Dendritic cell treated with granulocyte-macrophage colony-stimulating factor and Interleukin-4, amounts not matched to agents 40 ng/mL and 50 ng/mL, for 4 days (primary cell): ENCODE measurements around the gene CPA5.

Experiments used
- H3K27ac Mint-ChIP-seq: one replicate; pipeline ENCODE4 v1.8.0; 2022; ENCODE audit warnings: mild to moderate bottlenecking, mixed read lengths
- H3K27me3 Mint-ChIP-seq: one replicate; pipeline ENCODE4 v1.8.0; 2022; ENCODE audit warnings: mild to moderate bottlenecking, mixed read lengths
- H3K36me3 Mint-ChIP-seq: one replicate; pipeline ENCODE4 v1.8.0; 2022; ENCODE audit warnings: low read depth, mixed read lengths
- H3K4me1 Mint-ChIP-seq: one replicate; pipeline ENCODE4 v1.8.0; 2022; ENCODE audit warnings: low read depth, mixed read lengths
- H3K4me3 Mint-ChIP-seq: one replicate; pipeline ENCODE4 v1.8.0; 2022; ENCODE audit warnings: mild to moderate bottlenecking, moderate library complexity, mixed read lengths
- H3K9me3 Mint-ChIP-seq: one replicate; pipeline ENCODE4 v1.8.0; 2022; ENCODE audit warnings: mixed read lengths
- intact Hi-C: fragments of 100-400 bp; cut with micrococcal nuclease; formaldehyde crosslinking; loops from one replicate; pipeline ENCODE4 v1.15.0; 2022

CPA5 gene

DNA sequence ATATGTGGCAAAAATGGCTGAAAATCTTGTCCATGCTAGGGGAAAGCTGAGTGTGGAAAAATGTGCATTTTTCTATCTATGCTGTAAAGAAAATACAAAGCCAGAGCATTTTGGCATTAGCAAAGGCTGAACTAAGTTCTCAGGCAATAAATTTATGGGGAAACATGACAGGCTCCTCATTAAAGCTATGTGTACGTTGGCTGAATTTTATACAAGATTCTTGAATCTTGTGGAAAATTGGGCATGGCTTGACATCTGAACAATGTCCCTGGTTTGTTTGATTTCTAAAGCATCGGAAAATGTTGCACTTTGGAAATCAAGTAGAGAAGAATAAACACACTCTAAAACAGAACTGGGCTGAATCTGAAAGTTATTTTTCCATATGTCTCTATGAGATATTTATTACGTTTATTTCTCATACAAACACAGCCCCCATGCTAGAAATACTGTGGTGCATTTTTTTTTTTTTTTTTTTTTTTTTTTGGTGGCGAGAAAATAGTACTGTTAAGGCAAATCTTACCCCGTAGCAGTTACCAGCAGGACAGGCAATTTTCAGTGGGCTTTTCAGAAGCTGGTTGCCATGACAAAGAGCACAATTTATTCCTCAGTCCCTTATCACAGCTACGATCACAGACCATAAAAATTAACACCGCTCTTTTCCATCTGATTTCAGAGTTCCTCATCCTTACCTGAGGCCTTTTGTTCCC is 52.6 kb downstream of the CPA5 start:
- Mint-ChIP-seq H3K36me3 (peaks cover 4% of the 10 kb centered on the region), H3K4me3 (no peak overlapping the region), H3K27me3 (peaks cover 4% of the 10 kb centered on the region), H3K9me3 (no peaks in the 10 kb centered on the region), H3K4me1 (peaks cover 32% of the 10 kb centered on the region), H3K27ac (no peak overlapping the region)
- intact Hi-C loops, result no loop called here

DNA sequence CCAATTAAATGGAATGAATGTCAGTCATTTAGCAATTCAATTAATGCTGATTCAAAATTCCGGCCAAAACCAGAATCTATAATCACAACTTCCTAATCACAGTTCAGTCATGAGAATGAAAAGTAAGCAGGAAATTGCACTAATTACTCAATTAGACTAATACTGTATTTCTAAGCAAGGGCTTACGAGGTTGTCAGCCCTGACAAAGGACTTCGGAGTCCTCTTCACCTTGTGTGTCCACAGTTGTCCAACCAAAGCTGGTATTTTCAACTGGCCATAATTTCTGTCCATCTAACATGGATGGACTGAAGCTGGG is 53.1 kb downstream of the CPA5 start:
- Mint-ChIP-seq H3K9me3 (no peaks in the 10 kb centered on the region), H3K36me3 (peaks cover 6% of the 10 kb centered on the region), H3K27ac (no peak overlapping the region), H3K4me1 (peaks cover 33% of the 10 kb centered on the region), H3K27me3 (peaks cover 1% of the 10 kb centered on the region), H3K4me3 (no peak overlapping the region)
- intact Hi-C loops, result no loop called here

DNA sequence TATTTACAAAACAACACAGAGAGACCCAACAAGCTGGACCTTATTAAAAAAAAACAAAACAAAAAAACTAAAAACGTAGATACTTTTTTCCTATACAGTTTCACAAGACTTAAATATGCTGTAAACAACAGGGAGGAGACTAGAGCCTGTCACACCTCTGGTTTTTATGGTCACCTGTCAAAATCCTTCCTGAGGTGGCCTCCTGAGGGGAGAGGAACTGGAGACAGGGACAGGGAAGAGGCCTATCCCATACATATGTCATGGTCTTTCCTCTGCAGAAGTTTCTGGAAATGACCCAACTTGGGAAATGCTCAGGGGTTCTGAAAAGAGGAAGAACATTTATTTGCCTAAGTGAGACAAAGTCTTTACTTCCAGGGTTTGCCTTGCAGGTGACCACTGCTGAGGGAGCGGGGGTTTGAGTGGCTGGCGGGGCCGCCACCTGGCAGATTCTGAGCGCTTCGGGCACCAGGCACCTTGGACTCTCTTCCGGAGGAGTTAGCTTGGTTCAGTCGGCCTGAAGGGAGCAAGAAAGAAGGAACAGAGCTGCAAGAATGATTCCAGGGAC is 54.0 kb downstream of the CPA5 start:
- Mint-ChIP-seq H3K27ac (no peak overlapping the region), H3K36me3 (peaks cover 6% of the 10 kb centered on the region), H3K4me3 (no peak overlapping the region), H3K9me3 (no peaks in the 10 kb centered on the region), H3K27me3 (no peaks in the 10 kb centered on the region), H3K4me1 (peaks cover 32% of the 10 kb centered on the region)
- intact Hi-C loops, result no loop called here

GRCh38 chr7:130400120-130400572 is 55.5 kb downstream of the CPA5 start:
- Mint-ChIP-seq H3K27ac (no peak overlapping the region), H3K27me3 (no peaks in the 10 kb centered on the region), H3K4me3 (no peak overlapping the region), H3K36me3 (peaks cover 6% of the 10 kb centered on the region), H3K9me3 (no peaks in the 10 kb centered on the region), H3K4me1 (peaks cover 21% of the 10 kb centered on the region)
- intact Hi-C loops, result no loop called here

- no peaks in the 10 kb centered on the region for H3K9me3 Mint-ChIP-seq
- H3K36me3 Mint-ChIP-seq, result peaks cover 6% of the 10 kb centered on the region
- H3K27me3 Mint-ChIP-seq, result no peaks in the 10 kb centered on the region
- peaks cover 21% of the 10 kb centered on the region for H3K4me1 Mint-ChIP-seq
- intact Hi-C loops, result no loop called here
- H3K27ac Mint-ChIP-seq, result no peak overlapping the region
- H3K4me3 Mint-ChIP-seq, result no peak overlapping the region
Observed at GRCh38 chr7:130401101-130401500, 56.5 kb downstream of the CPA5 start.

DNA sequence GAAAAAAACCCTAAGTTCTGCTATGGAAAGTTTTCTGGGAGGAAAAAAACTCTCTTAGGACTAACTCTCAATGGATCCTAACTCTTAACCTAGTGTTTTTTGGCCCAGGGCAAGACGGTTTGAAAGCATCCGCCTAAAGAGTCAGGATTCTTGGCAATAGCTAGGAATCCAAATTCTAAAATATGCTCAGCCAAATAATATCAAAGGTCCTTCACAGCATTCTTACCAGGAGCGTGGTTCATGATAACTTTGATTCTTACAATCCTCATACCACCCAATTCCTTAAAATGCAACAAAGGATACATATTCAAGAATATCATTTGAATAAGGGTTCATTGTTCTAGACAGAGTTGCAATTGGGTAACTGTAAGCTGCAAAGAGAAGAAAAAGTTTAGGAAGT is 57.0 kb downstream of the CPA5 start:
- no peaks in the 10 kb centered on the region for H3K27me3 Mint-ChIP-seq
- intact Hi-C loops, result no loop called here
- H3K36me3 Mint-ChIP-seq, result peaks cover 6% of the 10 kb centered on the region
- no peaks in the 10 kb centered on the region for H3K9me3 Mint-ChIP-seq
- H3K27ac Mint-ChIP-seq, result no peak overlapping the region
- no peak overlapping the region for H3K4me3 Mint-ChIP-seq
- H3K4me1 Mint-ChIP-seq, result peaks cover 21% of the 10 kb centered on the region

GRCh38 chr7:130405003-130405402 is 60.4 kb downstream of the CPA5 start:
- Mint-ChIP-seq H3K9me3 (no peaks in the 10 kb centered on the region), H3K4me3 (no peak overlapping the region), H3K27me3 (no peaks in the 10 kb centered on the region), H3K36me3 (peaks cover 6% of the 10 kb centered on the region), H3K27ac (no peak overlapping the region), H3K4me1 (peaks cover 6% of the 10 kb centered on the region)
- intact Hi-C loops, result no loop called here

DNA sequence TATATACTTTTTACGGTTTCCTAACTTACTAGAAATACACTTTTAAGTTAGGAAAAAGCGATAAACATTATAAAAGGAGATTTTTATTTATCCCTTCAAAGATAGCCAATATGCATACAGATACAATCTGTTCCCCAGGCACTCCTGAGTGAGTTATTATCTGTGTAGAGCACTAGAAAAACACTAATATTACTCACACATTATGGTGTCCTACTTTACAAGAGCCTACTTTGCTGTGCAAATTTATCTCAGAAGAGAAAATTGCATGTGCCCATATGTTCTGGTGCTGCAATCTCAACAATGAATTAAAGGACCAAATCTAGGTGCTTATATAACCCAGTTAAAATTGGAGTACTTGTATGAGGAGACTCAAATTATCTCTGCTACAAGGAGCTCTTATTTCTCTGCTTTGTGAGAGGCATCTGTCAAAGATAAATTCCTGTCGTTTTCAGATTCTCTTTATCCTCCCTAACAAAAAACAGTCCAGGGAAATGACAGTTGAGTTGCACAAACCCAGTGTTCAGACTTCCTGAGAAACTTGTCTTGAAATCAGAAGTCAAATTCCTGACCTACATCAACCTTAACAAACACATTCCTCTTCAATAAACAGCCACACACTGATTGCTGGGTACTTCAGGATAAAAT is 64.6 kb downstream of the CPA5 start:
- H3K4me3 Mint-ChIP-seq, result no peak overlapping the region
- no peaks in the 10 kb centered on the region for H3K27me3 Mint-ChIP-seq
- no peaks in the 10 kb centered on the region for H3K9me3 Mint-ChIP-seq
- H3K27ac Mint-ChIP-seq, result no peak overlapping the region
- peaks cover 6% of the 10 kb centered on the region for H3K36me3 Mint-ChIP-seq
- no peaks in the 10 kb centered on the region for H3K4me1 Mint-ChIP-seq
- intact Hi-C loops, result no loop called here

DNA sequence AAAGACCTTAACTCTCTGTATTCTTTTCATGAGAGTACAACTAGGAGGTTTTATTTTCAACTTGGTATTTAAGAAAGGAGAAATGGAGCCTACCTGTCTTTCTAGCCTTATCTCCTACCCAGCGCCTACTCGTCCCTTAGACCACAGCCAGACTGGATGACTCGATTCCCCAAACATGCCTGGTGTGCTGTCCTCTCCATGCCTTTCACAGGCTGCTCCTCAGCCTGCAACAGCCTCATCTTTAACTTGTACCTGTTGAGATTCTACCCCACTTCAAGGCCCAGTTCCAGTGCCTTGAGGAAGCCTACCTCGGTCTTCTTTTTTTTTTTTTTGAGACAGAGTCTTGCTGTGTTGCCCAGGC is 65.1 kb downstream of the CPA5 start:
- Mint-ChIP-seq H3K9me3 (no peaks in the 10 kb centered on the region), H3K36me3 (peaks cover 6% of the 10 kb centered on the region), H3K4me1 (peaks cover under 1% of the 10 kb centered on the region), H3K27ac (no peak overlapping the region), H3K4me3 (no peak overlapping the region), H3K27me3 (no peaks in the 10 kb centered on the region)
- intact Hi-C loops, result no loop called here

DNA sequence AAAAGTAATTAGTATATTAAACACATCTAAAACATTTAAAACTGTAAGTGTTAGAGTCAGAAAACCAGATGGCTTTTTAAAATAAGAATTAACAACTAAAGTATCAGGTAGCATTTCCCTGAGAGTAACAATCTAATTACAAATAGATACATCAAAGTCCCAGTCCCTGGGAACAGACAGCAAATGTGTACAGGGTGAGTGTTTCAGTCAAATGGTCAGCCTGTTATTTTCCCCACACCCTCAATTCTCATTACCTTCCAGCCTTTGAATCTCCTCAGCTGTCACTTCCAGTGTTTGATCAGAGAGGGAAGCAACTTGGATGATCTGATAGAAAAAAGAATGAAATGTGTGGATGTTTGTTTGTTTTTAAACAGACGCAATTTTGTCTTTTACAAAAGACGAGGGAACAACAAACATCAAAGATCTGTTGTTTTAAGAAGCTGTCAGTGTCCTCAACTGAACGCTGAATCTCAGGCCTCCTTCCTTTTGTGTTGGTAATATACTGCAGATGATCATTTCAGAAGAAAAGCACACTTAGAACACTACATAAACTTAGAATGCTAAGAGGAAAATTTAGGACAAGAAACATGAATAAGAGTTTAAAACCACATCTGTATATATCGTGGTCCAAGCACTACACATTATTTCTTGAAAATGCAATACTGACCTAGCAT is 66.4 kb downstream of the CPA5 start:
- intact Hi-C loops, result no loop called here
- Mint-ChIP-seq H3K27ac (no peak overlapping the region), H3K36me3 (peaks cover 6% of the 10 kb centered on the region), H3K9me3 (no peaks in the 10 kb centered on the region), H3K4me3 (no peak overlapping the region), H3K4me1 (peaks cover 8% of the 10 kb centered on the region), H3K27me3 (no peaks in the 10 kb centered on the region)

DNA sequence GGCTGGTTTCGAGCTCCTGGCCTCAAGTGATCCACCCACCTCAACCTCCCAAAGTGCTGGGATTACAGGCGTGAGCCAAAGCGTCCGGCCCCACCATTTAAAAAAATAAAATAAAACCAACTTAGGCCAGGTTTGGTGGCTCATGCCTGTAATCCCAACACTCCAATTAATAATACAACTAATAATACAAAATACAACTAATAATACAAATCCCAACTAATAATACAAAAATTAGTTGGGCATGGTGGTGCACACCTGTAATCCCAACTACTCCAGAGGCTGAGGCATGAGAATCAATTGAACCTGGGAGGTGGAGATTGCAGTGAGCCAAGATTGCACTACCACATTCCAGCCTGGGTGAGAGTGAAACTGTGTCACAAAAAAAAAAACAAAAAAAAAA is 68.6 kb downstream of the CPA5 start:
- Mint-ChIP-seq H3K27ac (no peak overlapping the region), H3K9me3 (no peaks in the 10 kb centered on the region), H3K4me1 (peaks cover 19% of the 10 kb centered on the region), H3K27me3 (no peaks in the 10 kb centered on the region), H3K36me3 (peaks cover 6% of the 10 kb centered on the region), H3K4me3 (no peak overlapping the region)
- intact Hi-C loops, result no loop called here

- Mint-ChIP-seq H3K27me3 (no peaks in the 10 kb centered on the region), H3K9me3 (no peaks in the 10 kb centered on the region), H3K36me3 (peaks cover 6% of the 10 kb centered on the region), H3K4me1 (peaks cover 19% of the 10 kb centered on the region), H3K27ac (no peak overlapping the region), H3K4me3 (no peak overlapping the region)
- intact Hi-C loops, result no loop called here
Observed at GRCh38 chr7:130415006-130415405, 70.4 kb downstream of the CPA5 start.

- H3K27me3 Mint-ChIP-seq, result no peaks in the 10 kb centered on the region
- H3K36me3 Mint-ChIP-seq, result no peaks in the 10 kb centered on the region
- no peaks in the 10 kb centered on the region for H3K9me3 Mint-ChIP-seq
- H3K27ac Mint-ChIP-seq, result no peak overlapping the region
- intact Hi-C loops, result no loop called here
- H3K4me1 Mint-ChIP-seq, result peaks cover 19% of the 10 kb centered on the region
- H3K4me3 Mint-ChIP-seq, result no peak overlapping the region
Observed at GRCh38 chr7:130417213-130417612, 72.6 kb downstream of the CPA5 start.

- H3K27me3 Mint-ChIP-seq, result no peaks in the 10 kb centered on the region
- no peaks in the 10 kb centered on the region for H3K36me3 Mint-ChIP-seq
- no peak overlapping the region for H3K27ac Mint-ChIP-seq
- H3K9me3 Mint-ChIP-seq, result no peaks in the 10 kb centered on the region
- H3K4me3 Mint-ChIP-seq, result no peak overlapping the region
- H3K4me1 Mint-ChIP-seq, result peaks cover 19% of the 10 kb centered on the region
- intact Hi-C loops, result no loop called here
Observed at GRCh38 chr7:130418306-130418705, 73.7 kb downstream of the CPA5 start.
